ENCODE results near the gene HYOU1. TPM values are rescaled to one million over a fixed set of nuclear protein-coding genes. Genes with fewer than 3 reads are reported as not detected.
A peak's percentile ranks its signal among the peaks of the same experiment; 100 is the strongest.

Gene HYOU1
- total RNA-seq, 1 experiment from 2014 or later: 228 TPM

DNA sequence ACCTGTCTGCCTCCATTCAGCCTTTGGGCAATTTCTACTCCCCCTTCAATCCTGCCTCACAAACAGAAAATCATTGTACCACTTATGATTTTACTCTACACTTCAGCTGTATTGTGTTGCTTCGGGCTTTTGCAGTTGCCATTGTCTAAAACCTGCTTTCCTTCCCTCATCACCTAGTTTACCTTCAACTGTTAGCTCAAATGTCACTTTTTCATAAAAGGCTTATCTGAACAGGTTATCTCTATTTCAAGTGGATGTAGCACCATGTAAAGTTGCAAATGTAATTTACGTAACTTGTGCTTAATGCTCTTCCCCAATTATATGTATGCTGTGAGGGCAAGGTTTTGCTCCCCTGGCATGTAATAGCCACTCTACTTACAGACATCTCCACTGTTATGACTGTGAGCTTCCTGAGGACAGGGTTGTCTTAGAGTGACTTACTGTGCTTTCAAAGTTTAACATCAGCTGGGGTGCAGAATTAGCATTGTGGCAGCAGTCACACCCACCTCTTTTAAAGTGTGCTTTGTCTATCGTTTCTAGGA is 44.3 kb downstream of the HYOU1 start:
- DNase-seq: no peak
- Histone ChIP-seq H2BK120ac (ENCODE audit: low read depth, low read length, poor library complexity, severe bottlenecking) (no peak overlapping the region), H3K27ac (ENCODE audit: insufficient read length, low read depth, low read length) (no peak overlapping the region), H3K23ac (ENCODE audit: insufficient read length, low read depth, low read length) (no peak overlapping the region), H3K14ac (ENCODE audit: insufficient read depth, low read length) (no peak overlapping the region), H4K8ac (replicated peaks; ENCODE audit: insufficient read length, low read depth, low read length) (no peak overlapping the region), H4K5ac (ENCODE audit: insufficient read length, low read depth, low read length) (no peak overlapping the region), H3K4me1 (ENCODE audit: insufficient read depth, low read length) (no peaks in the 10 kb centered on the region), H3K9ac (ENCODE audit: extremely low read depth, insufficient read length, low read length) (no peak overlapping the region), H3K4ac (ENCODE audit: low read depth, low read length) (no peak overlapping the region), H3K9me3 (ENCODE audit: control insufficient read depth, low read depth, low read length) (no peaks in the 10 kb centered on the region), H2BK5ac (ENCODE audit: insufficient read length, low read length) (no peak overlapping the region), H4K91ac (ENCODE audit: insufficient read length, low read depth, low read length) (no peak overlapping the region), H3K4me2 (ENCODE audit: insufficient read depth, insufficient read length, low read length) (no peak overlapping the region), H3K23me2 (ENCODE audit: insufficient read length, low read depth, low read length, poor library complexity, severe bottlenecking) (peaks cover 7% of the 10 kb centered on the region), H3K79me2 (ENCODE audit: insufficient read depth, low read length) (peaks cover 7% of the 10 kb centered on the region; the same call in 1 of the 2 replicates), H3K56ac (ENCODE audit: insufficient read length, low read depth, low read length) (no peak overlapping the region), H3K18ac (ENCODE audit: insufficient read length, low read depth, low read length) (no peak overlapping the region), H2AK5ac (ENCODE audit: insufficient read length, low read length) (no peak overlapping the region), H3K79me1 (ENCODE audit: insufficient read depth, low read depth, low read length, poor library complexity, severe bottlenecking) (peaks cover 2% of the 10 kb centered on the region), H3T11ph (ENCODE audit: low read length) (no peak overlapping the region), H2BK20ac (ENCODE audit: low read depth, low read length, poor library complexity, severe bottlenecking) (no peak overlapping the region), H2AFZ (ENCODE audit: low read length) (no peak overlapping the region), H2BK15ac (ENCODE audit: low read depth, low read length) (no peak overlapping the region), H4K20me1 (ENCODE audit: control insufficient read depth, insufficient read depth, insufficient read length) (no peaks in the 10 kb centered on the region), H2BK12ac (ENCODE audit: insufficient read length, low read depth, low read length) (no peak overlapping the region), H3K27me3 (ENCODE audit: insufficient read depth, low read length) (no peaks in the 10 kb centered on the region)
- H3K4me3 Mint-ChIP-seq: no peak overlapping the region
- H3K36me3 Mint-ChIP-seq (ENCODE audit: insufficient read depth in 1 of 3, low read depth in 3 of 3): peaks cover 60 to 93% (median 79%) of the 10 kb centered on the region in 3 experiments
- peaks cover 2 to 11% of the 10 kb centered on the region in 2 experiments; a peak in 3 of 4 replicates for H3K4me1 Mint-ChIP-seq
- no peaks in the 10 kb centered on the region for H3K9me3 Mint-ChIP-seq
- no peak for TF ChIP-seq CTCF (conservative IDR thresholded peaks at IDR 0.05)
- WGBS (ENCODE audit: extremely low coverage, insufficient read length, low lambda C conversion rate): no CpG with 5 or more reads among the region's 3 CpGs
- no peaks in the 10 kb centered on the region; the same call in 1 of the 2 replicates for H3K27me3 Mint-ChIP-seq (ENCODE audit: low read depth)
- peak overlapping the region in 1 of 3 experiments; percentile 74; a peak in 3 of 7 replicates for H3K27ac Mint-ChIP-seq

Measured in H9 (cell line).